Measurements from ENCODE around the gene CECR2. TPM values are rescaled to one million over a fixed set of nuclear protein-coding genes. Genes with fewer than 3 reads are reported as not detected.

CECR2 gene
- total and polyA plus RNA-seq, 7 experiments from 2014 or later, result 0.08 to 0.37 (median 0.15) TPM; not detected in 4

- Mint-ChIP-seq H3K4me1 (peaks cover 0 to 9% (median 0%) of the 10 kb centered on the region in 7 donors), H3K27ac (no peak overlapping the region), H3K9me3 (peaks cover 0 to 12% (median 1%) of the 10 kb centered on the region in 11 donors), H3K4me3 (no peak overlapping the region), H3K36me3 (peaks cover 0 to 4% (median 2%) of the 10 kb centered on the region in 5 donors), H3K27me3 (peaks cover 0 to 40% (median 20%) of the 10 kb centered on the region in 5 donors)
- intact Hi-C loops (cut with micrococcal nuclease), result no loop called here
- Histone ChIP-seq H3K9me3 (ENCODE audit: control insufficient read depth in 2 of 3, low read length in 3 of 3) (no peaks in the 10 kb centered on the region), H3K27me3 (ENCODE audit: control insufficient read depth in 2 of 2, insufficient read depth in 2 of 2, low read length in 2 of 2) (no peaks in the 10 kb centered on the region), H3K4me3 (ENCODE audit: low read length) (no peak overlapping the region), H3K4me1 (ENCODE audit: control insufficient read depth in 2 of 2, insufficient read depth in 2 of 2, low read length in 2 of 2) (no peaks in the 10 kb centered on the region), H3K36me3 (ENCODE audit: control insufficient read depth in 2 of 3, insufficient read depth in 3 of 3, low read length in 3 of 3) (no peaks in the 10 kb centered on the region), H3K27ac (ENCODE audit: low read depth, low read length) (no peak overlapping the region)
- ATAC-seq (no peak), DNase-seq (no peak)
- ChIA-PET POLR2A (no interaction called here), CTCF (interaction anchor here (1.2 kb wide), 1 partner anchor 143 kb away, joined by 3 read pairs; no protein-coding TSS in a partner anchor)
These were observed 10.7 kb downstream of the CECR2 start for GRCh38 chr22:17379944-17380343.

GRCh38 chr22:17380359-17381087 lies 11.3 kb downstream of the CECR2 start:
- Histone ChIP-seq H3K27ac (ENCODE audit: low read depth, low read length) (no peak overlapping the region), H3K9me3 (ENCODE audit: control insufficient read depth in 2 of 3, low read length in 3 of 3) (no peaks in the 10 kb centered on the region), H3K36me3 (ENCODE audit: control insufficient read depth in 2 of 3, insufficient read depth in 3 of 3, low read length in 3 of 3) (no peaks in the 10 kb centered on the region), H3K4me1 (ENCODE audit: control insufficient read depth in 2 of 2, insufficient read depth in 2 of 2, low read length in 2 of 2) (no peaks in the 10 kb centered on the region), H3K4me3 (ENCODE audit: low read length) (no peak overlapping the region), H3K27me3 (ENCODE audit: control insufficient read depth in 2 of 2, insufficient read depth in 2 of 2, low read length in 2 of 2) (no peaks in the 10 kb centered on the region)
- Mint-ChIP-seq H3K4me3 (no peak overlapping the region), H3K9me3 (peaks cover 0 to 15% (median 4%) of the 10 kb centered on the region in 11 donors), H3K4me1 (peaks cover 0 to 9% (median 0%) of the 10 kb centered on the region in 7 donors), H3K27me3 (peaks cover 0 to 34% (median 16%) of the 10 kb centered on the region in 5 donors), H3K27ac (no peak overlapping the region), H3K36me3 (peaks cover 0 to 4% (median 2%) of the 10 kb centered on the region in 5 donors)
- CTCF ChIA-PET, result no interaction called here
- ATAC-seq (no peak), DNase-seq (no peak)
- POLR2A ChIA-PET, result no interaction called here
- intact Hi-C loops (cut with micrococcal nuclease), result no loop called here

- no peaks in the 10 kb centered on the region for H3K27me3 ChIP-seq (ENCODE audit: control insufficient read depth in 2 of 2, insufficient read depth in 2 of 2, low read length in 2 of 2)
- Mint-ChIP-seq H3K4me3 (no peak overlapping the region), H3K9me3 (peaks cover 0 to 15% (median 4%) of the 10 kb centered on the region in 11 donors), H3K4me1 (peaks cover 0 to 9% (median 0%) of the 10 kb centered on the region in 7 donors), H3K27ac (no peak overlapping the region), H3K36me3 (peaks cover 0 to 4% (median 2%) of the 10 kb centered on the region in 5 donors), H3K27me3 (peaks cover 0 to 32% (median 10%) of the 10 kb centered on the region in 5 donors)
- intact Hi-C loops (cut with micrococcal nuclease), result no loop called here
- ChIA-PET POLR2A (no interaction called here), CTCF (no interaction called here)
- no peak overlapping the region for H3K27ac ChIP-seq (ENCODE audit: low read depth, low read length)
- H3K9me3 ChIP-seq (ENCODE audit: control insufficient read depth in 2 of 3, low read length in 3 of 3), result no peaks in the 10 kb centered on the region
- DNase-seq (no peak), ATAC-seq (no peak)
- H3K4me1 ChIP-seq (ENCODE audit: control insufficient read depth in 2 of 2, insufficient read depth in 2 of 2, low read length in 2 of 2), result no peaks in the 10 kb centered on the region
- no peak overlapping the region for H3K4me3 ChIP-seq (ENCODE audit: low read length)
- no peaks in the 10 kb centered on the region for H3K36me3 ChIP-seq (ENCODE audit: control insufficient read depth in 2 of 3, insufficient read depth in 3 of 3, low read length in 3 of 3)
These were observed 12.1 kb downstream of the CECR2 start for GRCh38 chr22:17381192-17381913.

GRCh38 chr22:17384612-17385330 lies 15.5 kb downstream of the CECR2 start:
- no peak for ATAC-seq
- H3K4me3 ChIP-seq (ENCODE audit: low read length), result no peak overlapping the region
- Mint-ChIP-seq H3K27me3 (peaks cover 0 to 20% (median 6%) of the 10 kb centered on the region in 5 donors), H3K4me3 (no peak overlapping the region), H3K9me3 (peaks cover 0 to 15% (median 4%) of the 10 kb centered on the region in 11 donors), H3K36me3 (peaks cover 0 to 4% (median 2%) of the 10 kb centered on the region in 5 donors), H3K4me1 (peaks cover 0 to 3% (median 0%) of the 10 kb centered on the region in 7 donors), H3K27ac (no peak overlapping the region)
- ChIA-PET POLR2A (no interaction called here), CTCF (no interaction called here)
- H3K9me3 ChIP-seq (ENCODE audit: control insufficient read depth in 2 of 3, low read length in 3 of 3), result no peaks in the 10 kb centered on the region
- H3K27ac ChIP-seq (ENCODE audit: low read depth, low read length), result no peak overlapping the region
- no peaks in the 10 kb centered on the region for H3K27me3 ChIP-seq (ENCODE audit: control insufficient read depth in 2 of 2, insufficient read depth in 2 of 2, low read length in 2 of 2)
- H3K36me3 ChIP-seq (ENCODE audit: control insufficient read depth in 2 of 3, insufficient read depth in 3 of 3, low read length in 3 of 3), result no peaks in the 10 kb centered on the region
- DNase-seq, result no peak
- intact Hi-C loops (cut with micrococcal nuclease), result no loop called here
- no peaks in the 10 kb centered on the region for H3K4me1 ChIP-seq (ENCODE audit: control insufficient read depth in 2 of 2, insufficient read depth in 2 of 2, low read length in 2 of 2)

GRCh38 chr22:17387356-17387755 lies 18.1 kb downstream of the CECR2 start:
- intact Hi-C loops (cut with micrococcal nuclease), result no loop called here
- no peak overlapping the region for H3K27ac Mint-ChIP-seq
- peaks cover 0 to 4% (median 2%) of the 10 kb centered on the region in 5 donors for H3K36me3 Mint-ChIP-seq
- H3K4me3 Mint-ChIP-seq, result no peak overlapping the region
- Histone ChIP-seq H3K36me3 (ENCODE audit: control insufficient read depth in 2 of 3, insufficient read depth in 3 of 3, low read length in 3 of 3) (no peaks in the 10 kb centered on the region), H3K4me3 (ENCODE audit: low read length) (no peak overlapping the region), H3K27me3 (ENCODE audit: control insufficient read depth in 2 of 2, insufficient read depth in 2 of 2, low read length in 2 of 2) (no peaks in the 10 kb centered on the region), H3K27ac (ENCODE audit: low read depth, low read length) (no peak overlapping the region), H3K9me3 (ENCODE audit: control insufficient read depth in 2 of 3, low read length in 3 of 3) (no peaks in the 10 kb centered on the region), H3K4me1 (ENCODE audit: control insufficient read depth in 2 of 2, insufficient read depth in 2 of 2, low read length in 2 of 2) (no peaks in the 10 kb centered on the region)
- DNase-seq, result no peak
- H3K9me3 Mint-ChIP-seq, result peaks cover 0 to 15% (median 4%) of the 10 kb centered on the region in 11 donors
- ChIA-PET CTCF (no interaction called here), POLR2A (no interaction called here)
- no peaks in the 10 kb centered on the region for H3K4me1 Mint-ChIP-seq
- ATAC-seq, result no peak
- H3K27me3 Mint-ChIP-seq, result peaks cover 0 to 12% (median 0%) of the 10 kb centered on the region in 5 donors

GRCh38 chr22:17388235-17388634 lies 19.0 kb downstream of the CECR2 start:
- Mint-ChIP-seq H3K27me3 (peaks cover 0 to 4% (median 0%) of the 10 kb centered on the region in 5 donors), H3K4me1 (no peaks in the 10 kb centered on the region), H3K4me3 (no peak overlapping the region), H3K9me3 (peaks cover 0 to 15% (median 4%) of the 10 kb centered on the region in 11 donors), H3K27ac (no peak overlapping the region), H3K36me3 (peaks cover 0 to 4% (median 2%) of the 10 kb centered on the region in 5 donors)
- intact Hi-C loops (cut with micrococcal nuclease), result no loop called here
- Histone ChIP-seq H3K27ac (ENCODE audit: low read depth, low read length) (no peak overlapping the region), H3K4me3 (ENCODE audit: low read length) (no peak overlapping the region), H3K4me1 (ENCODE audit: control insufficient read depth in 2 of 2, insufficient read depth in 2 of 2, low read length in 2 of 2) (no peaks in the 10 kb centered on the region), H3K36me3 (ENCODE audit: control insufficient read depth in 2 of 3, insufficient read depth in 3 of 3, low read length in 3 of 3) (no peaks in the 10 kb centered on the region), H3K27me3 (ENCODE audit: control insufficient read depth in 2 of 2, insufficient read depth in 2 of 2, low read length in 2 of 2) (no peaks in the 10 kb centered on the region), H3K9me3 (ENCODE audit: control insufficient read depth in 2 of 3, low read length in 3 of 3) (no peaks in the 10 kb centered on the region)
- POLR2A ChIA-PET, result no interaction called here
- CTCF ChIA-PET, result interaction anchor here (0.6 kb wide), 1 partner anchor 398 kb away, joined by 4 read pairs; no protein-coding TSS in a partner anchor
- DNase-seq, result no peak
- no peak for ATAC-seq

All from naive thymus-derived CD4-positive, alpha-beta T cell (primary cell).